Pancreas (tissue), 10 donors: Measurements from ENCODE around the gene HNRNPL. TPM values are rescaled to one million over a fixed set of nuclear protein-coding genes. Genes with fewer than 3 reads are reported as not detected.
"Not testable (repeated sequence)": the region's sequence is repeated elsewhere in the genome, so short reads cannot be mapped to it uniquely, and the experiment has no call there.

Experiments used
- ATAC-seq, 4 donors: fragments of 200-7000 bp; cut with Tn5 transposase; one replicate each; pipeline versions ENCODE4 v1.8.0 to v1.9.1; 2020; ENCODE audit warnings: mild to moderate bottlenecking in 4 of 4, moderate library complexity in 4 of 4
- DNase-seq, 6 donors: peaks; one replicate each; pipeline ENCODE4 v3.0.0-alpha.2; 2020
- FAIRE-seq: peaks from 2 replicates; lab custom pipeline; 2012; peaks lifted over from hg19 to GRCh38; lab: Jason Lieb, UNC
- H3K27ac ChIP-seq, 4 donors: fragments of 200-600 bp; sonication (generic); 1 replicate in 3 of 4; 2 replicates in 1 of 4; pipeline versions ENCODE4 v1.5.0 to v1.8.0; 2020
- H3K27me3 ChIP-seq, 4 donors: fragments of 200-600 bp; one replicate each; pipeline ENCODE4 v1.8.0; 2021
- H3K36me3 ChIP-seq, 3 donors: fragments of 200-600 bp; sonication (generic) in 1 of 3; one replicate each; pipeline versions ENCODE4 v1.5.0 to v1.8.0; 2020 to 2021
- H3K4me1 ChIP-seq, 3 donors: fragments of 200-600 bp; one replicate each; pipeline ENCODE4 v1.8.0; 2021
- H3K4me3 ChIP-seq, 4 donors: fragments of 200-600 bp; sonication (generic) in 2 of 4; one replicate each; pipeline versions ENCODE4 v1.5.0 to v1.8.0; 2020 to 2021
- H3K9me3 ChIP-seq, 4 donors: fragments of 200-600 bp; one replicate each; pipeline ENCODE4 v1.8.0; 2021
- CTCF ChIP-seq, 4 donors: fragments of 200-600 bp; sonication (generic) in 3 of 4; IDR thresholded peaks; one replicate each; pipeline versions ENCODE4 v1.5.0 to v1.8.0; 2021; ENCODE audit warnings: antibody characterized with exemption in 4 of 4
- WGBS, 2 donors: extraction: QIAGEN DNeasy Blood & Tissue Kit; methylation state at CpG; one replicate each; pipeline ENCODE4 v1.1.7; 2013; 5-methylcytosine and 5-hydroxymethylcytosine counted together
- intact Hi-C, 3 donors: fragments of 100-400 bp; cut with DNase I; formaldehyde crosslinking; loops; one replicate each; pipeline versions ENCODE4 v1.11.1 to v1.14.2; 2022
- polyA plus RNA-seq, 2 donors: library from polyadenylated mRNA; stranded (reverse); fragments of 200-250 nt; gene quantifications; one replicate each; pipeline ENCODE4 v1.2.3, GENCODE V29; 2013
- total RNA-seq, 6 donors: library from RNA; stranded (reverse); fragmentation: NEBNext Ultra II Directional in 4 of 6; extraction: Animal tissue kit (Norgen Biotek cat#: 25700) in 4 of 6; gene quantifications; one replicate each; pipeline versions ENCODE4 v1.2.1 to v1.2.4, GENCODE V29; 2021 to 2023
- donor health status: healthy with polysubstance abuse.
- donor health status: DM: no; HTN: no; CAD: no; lungs with moderate emphysema.
- donor health status: DM: no; HTN: no; CAD: no.
- donor health status: control.
- donor health status: control.
- donor health status: Bipolar disorder and iron deficiency.
- donor health status: DM: yes; HTN: yes; CAD: no.
- donor health status: DM: no; HTN: no; CAD: no.
- donor health status: DM: no; HTN: no; CAD: no.
- donor health status: DM: yes; HTN: yes; CAD: no.

HNRNPL gene
- total and polyA plus RNA-seq, 8 donors, result 89.2 to 161 (median 127) TPM

DNA sequence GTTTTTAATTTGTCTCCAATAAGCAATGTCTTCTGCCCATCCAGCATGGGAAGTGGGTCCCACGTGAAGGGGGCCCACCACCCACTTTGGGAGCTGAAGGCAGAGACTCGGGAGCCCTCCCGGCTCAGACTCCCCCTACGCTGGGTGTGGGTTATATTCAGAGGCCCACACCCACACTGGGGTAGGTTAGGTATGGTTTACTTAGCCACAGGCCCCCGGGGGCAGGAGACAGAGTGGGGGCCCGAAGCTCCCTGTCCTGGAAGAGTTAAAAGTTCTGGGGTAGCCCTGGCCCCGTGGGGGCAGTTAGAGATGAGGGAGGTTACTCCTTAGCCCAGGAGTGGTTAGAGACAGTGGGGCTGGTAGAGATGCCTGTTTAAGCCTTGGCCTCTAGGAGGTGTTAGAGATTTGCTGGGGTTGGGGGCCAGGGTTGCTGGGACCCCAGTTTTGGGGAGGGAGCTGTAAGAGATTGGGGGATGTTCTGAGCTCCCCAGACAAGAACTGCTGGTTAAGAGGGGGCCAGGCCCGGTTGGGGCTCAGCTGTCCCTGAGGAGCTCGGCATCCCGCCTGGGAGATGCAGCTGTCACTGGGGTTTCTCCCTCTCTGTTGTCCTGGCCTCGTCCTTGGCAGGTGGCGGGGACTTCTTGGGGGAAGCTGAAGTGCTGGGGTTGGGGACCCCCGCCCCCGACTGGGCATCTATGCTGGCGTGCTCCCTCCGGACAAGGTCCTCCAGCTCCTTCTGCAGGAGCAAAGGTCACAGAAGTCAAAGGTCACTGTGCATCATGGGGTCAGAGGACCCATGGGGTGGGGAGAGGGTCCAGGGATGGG is 29.0 kb upstream of the HNRNPL start:
- no peak for FAIRE-seq

GRCh38 chr19:38877781-38878574 is 28.2 kb upstream of the HNRNPL start, which contains the start of gene RINL:
Gene RINL, minus strand, starts transcription at chr19:38878275. Its CDS starts 1,533 bp downstream, at chr19:38876742.
- WGBS, 2 donors, result 60 to 69% methylated on average over 10 to 11 of the region's 11 CpGs
- Histone ChIP-seq H3K36me3 (no peaks in the 10 kb centered on the region), H3K4me1 (peaks cover 0 to 4% (median 0%) of the 10 kb centered on the region in 3 donors), H3K4me3 (no peak within 1 kb of the TSS), H3K9me3 (no peaks in the 10 kb centered on the region), H3K27me3 (no peaks in the 10 kb centered on the region), H3K27ac (peak within 1 kb of the TSS in 3 of 4 donors; percentile 42 to 51 (median 44))
- DNase-seq (peak in 1 of 6 donors; percentile 53), FAIRE-seq (no peak), ATAC-seq (peak in 3 of 4 donors; percentile 68 to 77 (median 75))
- TF ChIP-seq CTCF (IDR thresholded peaks at IDR 0.05), result no peak
- intact Hi-C loops, result no loop called here

More for the DNA sequence above, 29.0 kb upstream of the HNRNPL start:
- Histone ChIP-seq H3K36me3 (no peaks in the 10 kb centered on the region), H3K4me3 (no peak overlapping the region), H3K9me3 (no peaks in the 10 kb centered on the region), H3K27ac (peak overlapping the region in 3 of 4 donors; percentile 42 to 51 (median 44)), H3K4me1 (peaks cover 0 to 4% (median 0%) of the 10 kb centered on the region in 3 donors), H3K27me3 (no peaks in the 10 kb centered on the region)
- no peak for TF ChIP-seq CTCF (IDR thresholded peaks at IDR 0.05)
- WGBS, 2 donors, result 79 to 86% methylated on average over 16 of the region's 16 CpGs
- ATAC-seq, result no peak
- intact Hi-C loops, result no loop called here
- DNase-seq, result peak in 1 of 6 donors; percentile 52

DNA sequence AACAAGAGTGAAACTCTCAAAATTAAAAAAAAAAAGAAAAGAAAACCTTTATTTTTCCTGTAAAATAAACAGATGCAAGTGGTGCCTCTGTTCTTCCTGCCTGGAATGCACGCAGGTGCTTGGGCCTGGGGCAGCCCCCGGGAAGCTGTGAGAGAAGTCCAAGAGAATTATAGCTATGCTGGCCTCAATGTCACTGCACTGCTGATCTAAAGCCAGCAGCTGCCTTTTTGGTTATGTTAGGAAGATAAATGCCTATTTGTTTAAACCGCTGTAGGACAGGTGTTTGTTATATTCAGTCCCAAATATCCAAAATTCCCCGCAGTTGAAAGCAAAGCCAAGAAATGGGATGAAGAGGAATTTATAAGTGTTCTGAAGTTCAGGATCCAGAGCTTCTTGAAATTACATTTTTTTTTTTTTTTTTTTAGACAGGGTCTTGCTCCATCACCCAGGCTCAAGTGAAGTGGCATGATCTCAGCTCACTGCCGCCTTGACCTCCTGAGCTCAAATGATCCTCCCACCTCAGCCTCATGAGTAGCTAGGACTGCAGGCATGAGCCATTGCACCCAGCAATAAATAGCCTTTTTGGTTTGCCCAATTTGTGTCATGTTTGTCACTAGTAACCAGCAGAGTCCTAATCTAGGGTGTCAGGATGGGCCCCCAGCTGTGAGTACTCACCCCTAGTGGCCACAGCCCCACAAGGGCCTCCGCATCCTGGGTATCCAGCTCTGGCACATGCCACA is 26.0 kb upstream of the HNRNPL start:
- Histone ChIP-seq H3K27me3 (no peaks in the 10 kb centered on the region), H3K4me3 (no peak overlapping the region), H3K9me3 (no peaks in the 10 kb centered on the region), H3K27ac (no peak overlapping the region), H3K36me3 (no peaks in the 10 kb centered on the region), H3K4me1 (peaks cover 0 to 4% (median 0%) of the 10 kb centered on the region in 3 donors)
- FAIRE-seq (no peak), DNase-seq (no peak), ATAC-seq (no peak)
- 71 to 73% methylated on average over 6 of the region's 6 CpGs for WGBS, 2 donors
- TF ChIP-seq CTCF (IDR thresholded peaks at IDR 0.05), result no peak
- intact Hi-C loops, result no loop called here

GRCh38 chr19:38873400-38873799 is 23.6 kb upstream of the HNRNPL start:
- FAIRE-seq, H3K4me1 ChIP-seq, H3K27me3 ChIP-seq, H3K27ac ChIP-seq, H3K4me3 ChIP-seq, DNase-seq, H3K9me3 ChIP-seq, ATAC-seq, H3K36me3 ChIP-seq, intact Hi-C loops: not testable (repeated sequence)
- WGBS, 2 donors, result 80 to 85% methylated on average over 10 of the region's 10 CpGs

DNA sequence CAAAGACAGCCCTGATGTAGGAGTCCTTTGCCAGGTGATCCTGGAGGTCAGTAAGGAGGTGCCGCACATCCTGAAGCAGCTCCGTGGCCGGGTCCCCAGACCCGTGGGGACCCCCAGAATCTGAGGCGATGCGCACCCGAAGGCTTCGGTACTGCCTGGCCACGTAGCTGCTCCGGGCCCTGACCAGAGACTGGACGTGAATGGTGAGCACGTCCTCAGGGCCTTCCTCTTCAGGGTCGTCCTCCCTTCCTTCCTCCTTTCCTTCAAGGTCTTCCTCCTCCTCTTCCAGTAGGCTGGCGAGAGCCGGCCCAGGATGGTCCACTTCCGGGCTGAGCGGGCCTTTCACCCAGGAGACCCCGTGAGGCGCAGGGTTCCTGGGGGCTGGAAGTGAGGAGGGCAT is 20.8 kb upstream of the HNRNPL start:
- DNase-seq (peak in 1 of 6 donors; percentile 24), FAIRE-seq (no peak), ATAC-seq (no peak)
- Histone ChIP-seq H3K27ac (no peak overlapping the region), H3K4me3 (no peak overlapping the region), H3K36me3 (no peaks in the 10 kb centered on the region), H3K4me1 (peaks cover 0 to 12% (median 9%) of the 10 kb centered on the region in 3 donors), H3K9me3 (no peaks in the 10 kb centered on the region), H3K27me3 (no peaks in the 10 kb centered on the region)
- intact Hi-C loops, result no loop called here
- TF ChIP-seq CTCF (IDR thresholded peaks at IDR 0.05), result no peak
- WGBS, 2 donors, result 84 to 90% methylated on average over 19 of the region's 19 CpGs
